GM21390 (cell line): ENCODE measurements around the gene VASN.

Experiments
- ATAC-seq: cut with Tn5 transposase; IDR thresholded peaks from one replicate; pipeline ENCODE4 v1.9.1; 2021; ENCODE audit not compliant: unreplicated experiment

The VASN gene

GRCh38 chr16:4351880-4352279, 19.8 kb upstream of the VASN start:
- ATAC-seq = no peak

GRCh38 chr16:4352843-4353242, 18.8 kb upstream of the VASN start:
- ATAC-seq = no peak

- no peak for ATAC-seq
Measured at GRCh38 chr16:4353675-4354074, 18.0 kb upstream of the VASN start.

- no peak for ATAC-seq
Measured at GRCh38 chr16:4354512-4355409, 16.9 kb upstream of the VASN start.

- ATAC-seq = no peak
Measured at GRCh38 chr16:4356820-4357219, 14.8 kb upstream of the VASN start.

GRCh38 chr16:4358236-4358635, 13.4 kb upstream of the VASN start:
- ATAC-seq = no peak

GRCh38 chr16:4358831-4359561, 12.7 kb upstream of the VASN start:
- no peak for ATAC-seq

GRCh38 chr16:4359914-4360313, 11.7 kb upstream of the VASN start:
- no peak for ATAC-seq

GRCh38 chr16:4360538-4361021, 11.1 kb upstream of the VASN start:
- ATAC-seq = no peak

- no peak for ATAC-seq
Measured at GRCh38 chr16:4361033-4361943, 10.4 kb upstream of the VASN start.

- no peak for ATAC-seq
Measured at GRCh38 chr16:4361944-4362311, 9.7 kb upstream of the VASN start.

GRCh38 chr16:4362476-4363135, 9.0 kb upstream of the VASN start:
- ATAC-seq = no peak

- ATAC-seq = no peak
Measured at GRCh38 chr16:4364196-4365013, 7.2 kb upstream of the VASN start.

GRCh38 chr16:4365014-4365406, 6.6 kb upstream of the VASN start:
- ATAC-seq = no peak

GRCh38 chr16:4365615-4366014, 6.0 kb upstream of the VASN start:
- no peak for ATAC-seq

GRCh38 chr16:4366016-4366415, 5.6 kb upstream of the VASN start:
- no peak for ATAC-seq

- ATAC-seq = no peak
Measured at GRCh38 chr16:4367393-4367856, 4.2 kb upstream of the VASN start.

GRCh38 chr16:4369007-4369733, 2.5 kb upstream of the VASN start:
- ATAC-seq = no peak

- no peak for ATAC-seq
Measured at GRCh38 chr16:4370151-4370550, 1.5 kb upstream of the VASN start.
